ENCODE data around the gene BBX.
"Not testable (repeated sequence)": the region's sequence is repeated elsewhere in the genome, so short reads cannot be mapped to it uniquely, and the experiment has no call there.

Gene BBX

GRCh38 chr3:107543666-107544065 is 20.9 kb downstream of the BBX start:
- DNase-seq (ENCODE audit: low read depth) = no peak

- DNase-seq (ENCODE audit: low read depth) = no peak
Measured at GRCh38 chr3:107545680-107546120, 22.9 kb downstream of the BBX start.

- DNase-seq (ENCODE audit: low read depth) = no peak
Measured at GRCh38 chr3:107548601-107549000, 25.8 kb downstream of the BBX start.

GRCh38 chr3:107555359-107555758 is 32.6 kb downstream of the BBX start:
- DNase-seq (ENCODE audit: low read depth) = no peak

GRCh38 chr3:107557743-107558142 is 35.0 kb downstream of the BBX start:
- DNase-seq (ENCODE audit: low read depth) = no peak

DNA sequence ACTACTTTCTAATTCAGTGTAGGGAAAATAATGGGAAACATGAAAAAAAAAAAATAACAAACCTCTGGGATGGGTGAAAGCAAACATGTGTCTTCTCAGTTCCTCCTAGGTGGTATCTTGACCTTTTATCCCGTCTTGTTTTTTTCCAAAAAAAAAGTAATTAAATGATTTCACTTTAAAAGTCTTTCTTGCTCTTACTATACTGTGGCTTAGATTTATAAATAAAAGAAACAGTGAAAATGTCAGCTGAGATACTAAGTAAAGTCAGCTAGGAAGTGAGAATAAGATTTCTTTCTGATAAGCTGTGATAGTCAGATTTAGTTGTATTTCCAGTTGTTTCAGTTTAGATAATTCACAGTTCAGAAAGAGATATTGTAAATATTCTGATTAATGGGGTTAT is 37.4 kb downstream of the BBX start:
- no peak for DNase-seq (ENCODE audit: low read depth)

- DNase-seq (ENCODE audit: low read depth) = no peak
Measured at GRCh38 chr3:107561980-107562379, 39.2 kb downstream of the BBX start.

- DNase-seq (ENCODE audit: low read depth) = no peak
Measured at GRCh38 chr3:107562969-107563529, 40.3 kb downstream of the BBX start.

DNA sequence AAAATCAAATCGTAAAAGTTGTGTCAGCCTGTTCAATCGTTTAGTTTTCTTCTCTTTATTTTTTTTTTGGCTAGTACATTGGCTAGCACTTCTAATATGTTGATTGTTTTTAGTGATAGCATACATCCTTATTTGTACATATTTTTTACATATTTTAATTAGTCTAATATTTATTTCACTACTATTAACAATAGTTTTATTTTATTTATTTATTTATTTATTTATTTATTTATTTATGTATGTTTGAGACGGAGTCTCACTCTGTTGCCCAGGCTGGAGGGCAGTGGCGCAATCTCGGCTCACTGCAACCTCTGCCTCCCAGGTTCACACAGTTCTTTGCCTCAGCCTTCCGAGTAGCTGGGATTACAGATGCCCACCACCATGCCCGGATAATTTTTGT is 42.5 kb downstream of the BBX start:
- DNase-seq (ENCODE audit: low read depth) = not testable (repeated sequence)

- not testable (repeated sequence) for DNase-seq (ENCODE audit: low read depth)
Measured at GRCh38 chr3:107571089-107571488, 48.3 kb downstream of the BBX start.

DNA sequence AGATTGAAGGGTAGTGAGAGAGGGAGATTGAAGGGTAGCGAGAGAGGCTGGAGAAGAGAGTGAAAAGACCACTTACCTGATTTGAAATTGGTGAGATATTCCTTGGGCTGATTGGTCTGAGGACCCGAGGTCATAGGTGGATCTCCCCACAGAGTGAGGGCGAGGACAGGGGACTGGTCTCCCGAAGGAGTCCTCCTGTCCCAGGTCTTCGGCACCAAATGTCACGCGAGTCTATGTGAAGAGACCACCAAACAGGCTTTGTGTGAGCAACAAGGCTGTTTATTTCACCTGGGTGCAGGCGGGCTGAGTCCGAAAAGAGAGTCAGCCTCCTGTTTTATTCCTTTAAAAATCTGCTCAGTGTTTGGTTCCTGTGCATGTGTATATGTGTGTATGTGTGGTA is 48.7 kb downstream of the BBX start:
- DNase-seq (ENCODE audit: low read depth) = not testable (repeated sequence)

DNA sequence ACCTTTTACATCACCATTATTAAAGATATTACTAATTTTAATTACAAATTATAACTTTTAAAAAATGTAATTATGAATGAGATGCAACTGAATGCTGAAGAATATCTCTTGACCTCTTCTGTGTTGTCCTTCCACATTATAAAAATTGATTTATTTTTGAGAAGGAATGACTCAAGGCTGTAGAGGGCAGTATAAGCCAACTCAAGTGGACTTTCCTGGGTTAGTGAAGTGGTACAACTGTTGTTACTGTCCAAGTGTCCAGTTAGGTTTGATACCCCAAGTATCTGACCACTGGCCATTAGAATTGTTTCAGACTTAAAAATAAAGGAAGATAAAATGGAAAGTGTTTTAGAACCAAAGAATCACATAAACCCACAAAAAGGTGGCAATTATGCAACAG is 51.9 kb downstream of the BBX start:
- DNase-seq (ENCODE audit: low read depth) = no peak

GRCh38 chr3:107578091-107578490 is 55.3 kb downstream of the BBX start:
- DNase-seq (ENCODE audit: low read depth) = no peak

DNA sequence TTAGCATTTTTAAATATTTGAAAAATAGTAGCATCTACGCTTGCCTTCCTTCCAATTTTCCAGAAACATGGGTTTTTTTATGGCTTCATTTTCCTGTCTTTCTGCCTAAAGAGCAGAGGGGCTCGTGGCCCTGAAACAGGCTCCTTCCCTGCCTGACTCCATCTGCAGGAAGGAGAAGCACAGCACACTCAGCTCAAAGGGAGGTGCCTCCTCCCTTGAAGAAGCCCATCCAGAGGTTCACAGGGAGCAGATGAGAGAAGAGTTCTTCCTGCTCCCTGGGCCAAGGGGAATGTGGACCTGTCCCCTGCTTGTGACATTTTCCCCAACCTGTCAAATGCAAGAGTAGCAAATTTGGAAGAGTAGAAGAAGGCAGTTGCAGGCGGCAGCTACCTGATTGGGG is 55.8 kb downstream of the BBX start:
- DNase-seq (ENCODE audit: low read depth) = no peak

DNA sequence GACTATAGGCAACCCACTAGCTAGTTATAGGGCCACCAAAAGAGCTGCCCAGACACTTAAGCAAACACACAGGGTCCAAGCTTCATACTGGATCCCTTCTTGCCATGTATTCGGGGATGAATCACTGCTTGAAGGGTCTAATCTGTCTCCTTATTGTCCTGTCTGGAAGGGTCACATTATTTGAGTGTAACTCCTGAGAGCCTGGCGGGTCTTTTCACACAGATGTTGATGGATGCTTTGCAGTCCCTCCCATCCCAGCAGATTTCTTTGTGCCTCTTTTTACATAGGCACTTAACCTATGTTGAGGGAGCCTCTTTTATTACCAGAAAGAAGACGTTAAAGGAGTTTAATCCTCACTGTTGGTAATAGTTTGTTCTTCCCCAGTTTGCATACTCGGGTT is 56.6 kb downstream of the BBX start:
- DNase-seq (ENCODE audit: low read depth) = no peak

DNA sequence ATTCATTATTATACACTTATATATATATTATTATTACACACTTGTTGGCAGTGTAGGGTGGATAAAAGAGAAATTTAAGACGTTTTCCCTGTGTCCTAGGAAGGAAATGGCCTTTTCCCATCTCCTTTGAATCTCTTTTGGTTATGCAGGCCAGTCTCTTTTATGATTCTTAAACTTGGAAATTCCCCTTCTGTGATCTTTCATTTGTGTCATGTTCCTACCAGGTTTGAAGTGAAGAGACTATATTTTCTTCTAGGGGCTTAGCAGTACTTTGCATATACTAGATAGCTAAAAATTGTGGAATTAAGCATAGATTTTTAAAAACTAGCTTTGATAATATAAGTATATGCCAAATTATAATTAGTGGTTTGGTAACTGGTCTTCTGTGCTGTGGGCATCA is 58.5 kb downstream of the BBX start:
- no peak for DNase-seq (ENCODE audit: low read depth)

GRCh38 chr3:107588217-107588616 is 65.5 kb downstream of the BBX start:
- no peak for DNase-seq (ENCODE audit: low read depth)

GRCh38 chr3:107589454-107589853 is 66.7 kb downstream of the BBX start:
- no peak for DNase-seq (ENCODE audit: low read depth)

DNA sequence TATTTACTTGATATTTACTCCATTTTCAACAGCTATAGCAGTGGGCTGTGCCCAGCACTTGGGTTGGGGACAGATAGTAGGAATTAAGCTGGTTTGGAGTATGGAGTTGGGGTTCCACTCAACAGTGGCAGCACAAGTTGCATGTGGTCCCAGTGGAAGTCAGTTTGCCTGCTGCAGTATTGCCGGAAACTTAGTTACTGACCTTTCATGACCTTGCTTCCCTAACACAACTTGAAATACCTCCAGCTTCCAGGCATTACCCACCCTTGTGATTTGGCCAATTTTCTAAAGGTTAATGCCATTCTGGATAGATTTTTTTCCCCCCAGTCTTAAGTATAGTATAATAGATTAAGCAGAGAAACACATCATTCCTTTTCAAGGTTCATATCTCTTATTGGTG is 68.0 kb downstream of the BBX start:
- no peak for DNase-seq (ENCODE audit: low read depth)

GRCh38 chr3:107592073-107592472 is 69.3 kb downstream of the BBX start:
- no peak for DNase-seq (ENCODE audit: low read depth)

DNA sequence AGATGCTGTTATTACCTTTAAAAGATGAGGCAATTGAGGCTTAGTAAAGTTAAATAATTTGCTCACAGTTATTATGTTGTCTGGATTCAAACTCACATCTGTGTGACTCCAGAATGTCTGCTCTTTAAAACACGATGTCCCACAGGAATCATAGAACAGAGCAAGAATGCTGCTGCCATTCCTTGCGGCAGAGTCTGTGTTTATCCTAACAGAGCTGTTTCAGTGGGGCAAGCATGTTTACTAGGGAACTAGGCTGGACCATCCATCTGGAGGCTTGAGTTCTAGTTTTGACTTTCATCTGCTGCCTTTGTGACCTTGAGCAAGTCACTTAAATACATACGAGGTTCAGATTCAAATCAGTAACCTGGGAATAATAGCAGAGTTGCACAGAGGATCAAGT is 72.1 kb downstream of the BBX start:
- DNase-seq (ENCODE audit: low read depth) = no peak

GRCh38 chr3:107596639-107597038 is 73.9 kb downstream of the BBX start:
- DNase-seq (ENCODE audit: low read depth) = no peak

- peak; percentile 9 for DNase-seq (ENCODE audit: low read depth)
Measured at GRCh38 chr3:107598926-107599771, 76.4 kb downstream of the BBX start.

GRCh38 chr3:107599772-107600145 is 77.0 kb downstream of the BBX start:
- DNase-seq (ENCODE audit: low read depth) = no peak

Data from T follicular helper cell (primary cell).